Activated CD4-positive, alpha-beta T cell treated with anti-CD3 and anti-CD28 coated beads, Interleukin-2, amount 50 U/mL, for 24 hours (primary cell): ENCODE data around the gene VDAC1.
A peak's percentile ranks its signal among the peaks of the same experiment; 100 is the strongest.
"Not testable (repeated sequence)": the region's sequence is repeated elsewhere in the genome, so short reads cannot be mapped to it uniquely, and the experiment has no call there.

ENCODE experiments used
- DNase-seq, 2 donors: peaks; one replicate each; pipeline ENCODE4 v3.0.0-alpha.2; 2020; ENCODE audit warnings: low read depth in 1 of 2, low spot score in 1 of 2

VDAC1 gene

DNA sequence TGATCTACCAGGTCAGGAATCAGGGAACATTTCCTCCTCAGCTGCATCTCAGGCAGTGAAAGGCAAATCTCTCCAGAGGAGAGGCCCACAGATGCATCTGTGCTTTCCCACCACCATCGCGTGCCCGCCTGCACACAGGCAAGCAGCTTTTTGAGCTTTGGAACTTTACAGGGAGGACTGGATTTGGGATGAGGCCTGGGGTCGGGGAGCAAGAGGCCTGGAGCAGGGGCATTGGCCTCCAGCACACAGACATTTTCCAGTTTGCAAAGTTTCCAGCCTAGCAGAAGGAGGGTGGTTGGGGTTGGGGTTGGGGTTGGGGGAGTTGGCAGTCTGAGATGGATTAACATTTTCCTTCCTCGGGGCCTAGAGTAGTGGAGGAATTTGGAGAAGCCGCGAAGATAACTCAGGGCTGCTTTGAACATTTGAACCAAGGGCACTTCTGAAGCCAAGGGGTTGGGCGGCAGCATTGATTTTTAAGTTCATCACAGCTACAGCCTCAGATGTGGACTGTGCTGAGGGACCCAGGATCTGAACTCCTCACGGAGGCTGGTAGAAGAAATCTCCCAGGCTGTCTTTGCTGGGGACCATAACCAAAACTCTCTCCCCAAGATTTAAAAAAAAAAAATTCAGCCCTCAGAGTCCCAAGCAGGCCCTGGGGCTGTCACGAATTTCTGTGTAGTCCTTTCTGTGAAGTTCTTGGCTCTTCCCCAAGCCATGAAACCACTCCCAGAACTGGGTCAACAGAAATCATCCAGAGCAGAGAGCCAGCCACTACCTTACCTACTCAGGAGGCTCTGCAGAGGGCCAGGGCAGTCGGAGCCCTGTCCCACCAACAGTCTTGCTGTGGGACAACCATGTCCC is 61.9 kb downstream of the VDAC1 start:
- no peak for DNase-seq

DNA sequence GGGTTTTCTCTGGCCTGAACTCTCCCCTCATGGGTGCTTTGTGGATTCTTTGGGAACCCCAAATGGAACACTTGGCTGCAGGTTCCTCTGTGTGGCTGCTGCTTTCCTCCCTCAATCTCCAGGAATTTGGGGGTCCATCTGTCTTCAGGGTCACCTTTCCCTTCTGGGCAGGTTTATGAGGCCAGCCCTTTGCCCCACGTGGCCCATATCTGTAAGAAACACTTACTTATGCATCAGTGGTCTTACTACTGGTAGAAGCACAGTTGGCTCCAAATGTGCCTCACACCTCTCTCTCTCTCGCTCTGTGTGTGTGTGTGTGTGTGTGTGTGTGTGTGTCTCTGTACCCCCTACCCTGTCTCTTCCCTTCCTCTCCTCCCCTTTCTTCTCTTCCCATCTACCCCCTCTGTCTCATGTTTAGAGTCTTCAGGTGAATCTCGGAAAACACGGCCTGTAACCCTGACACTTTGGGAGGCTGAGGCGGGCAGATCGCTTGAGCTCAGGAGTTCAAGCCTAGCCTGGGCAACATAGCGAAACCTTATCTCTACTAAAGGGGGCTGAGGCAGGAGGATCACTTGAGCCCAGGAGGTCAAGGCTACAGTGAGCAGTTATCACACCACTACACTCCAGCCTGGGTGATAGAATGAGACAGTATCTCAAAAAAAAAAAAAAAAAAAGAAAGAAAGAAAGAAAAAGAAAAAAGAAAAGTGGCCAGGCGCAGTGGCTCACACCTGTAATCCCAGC is 63.1 kb downstream of the VDAC1 start:
- no peak for DNase-seq

DNA sequence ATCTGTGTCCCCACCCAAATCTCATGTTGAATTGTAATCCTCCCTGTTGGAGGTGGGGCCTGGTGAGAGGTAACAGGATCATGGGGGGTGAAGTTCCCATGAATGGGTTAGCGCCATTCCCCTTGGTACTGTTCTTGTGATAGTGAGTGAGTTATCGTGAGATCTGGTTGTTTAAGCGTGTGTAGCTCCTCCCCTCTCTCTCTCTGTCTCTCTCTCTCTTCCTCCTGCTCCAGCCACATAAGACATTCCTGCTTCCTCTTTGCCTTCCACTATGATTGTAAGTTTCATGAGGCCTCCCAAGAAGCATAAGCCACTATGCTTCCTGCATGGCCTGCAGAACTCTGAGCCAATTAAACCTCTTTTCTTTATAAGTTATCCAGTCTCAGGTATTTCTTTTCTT is 65.1 kb downstream of the VDAC1 start:
- DNase-seq, result no peak

GRCh38 chr5:133938929-133939328 is 65.8 kb downstream of the VDAC1 start:
- DNase-seq, result no peak

DNA sequence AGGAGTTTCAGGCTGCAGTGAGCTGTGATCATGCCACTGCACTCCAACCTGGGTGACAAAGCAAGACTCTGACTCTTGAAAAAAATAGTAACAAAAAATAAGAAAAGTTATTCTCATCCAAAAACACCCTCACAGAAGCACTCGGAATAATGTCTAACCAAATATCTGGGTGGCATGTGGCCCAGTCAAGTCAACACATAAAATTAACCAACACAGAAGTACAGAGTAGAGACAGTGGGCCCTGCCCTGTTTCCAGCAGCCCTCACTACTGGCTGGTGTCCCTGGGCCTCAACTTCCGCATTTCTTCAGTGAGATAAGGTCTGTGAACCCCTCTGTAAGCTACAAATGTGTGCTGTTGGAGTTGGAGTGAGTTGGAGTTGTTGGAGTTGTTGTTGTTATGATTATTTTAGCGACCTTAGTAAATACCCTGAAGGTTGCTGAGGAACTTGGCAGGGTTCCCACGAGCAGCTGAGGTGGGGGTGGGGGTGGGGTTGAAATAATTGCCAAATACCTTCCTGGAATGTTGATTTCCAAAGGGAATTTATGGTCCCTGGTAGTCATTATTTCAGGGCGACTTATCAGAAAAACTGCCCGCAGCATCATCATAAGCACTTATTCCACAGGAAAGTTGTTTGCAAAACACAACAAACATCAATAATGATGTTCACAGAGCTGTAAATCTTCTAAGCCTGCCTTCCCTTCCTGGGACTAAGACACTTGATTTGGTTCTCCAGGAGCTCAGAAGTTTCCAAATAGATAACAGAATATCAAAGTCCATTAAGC is 66.5 kb downstream of the VDAC1 start:
- no peak for DNase-seq

DNA sequence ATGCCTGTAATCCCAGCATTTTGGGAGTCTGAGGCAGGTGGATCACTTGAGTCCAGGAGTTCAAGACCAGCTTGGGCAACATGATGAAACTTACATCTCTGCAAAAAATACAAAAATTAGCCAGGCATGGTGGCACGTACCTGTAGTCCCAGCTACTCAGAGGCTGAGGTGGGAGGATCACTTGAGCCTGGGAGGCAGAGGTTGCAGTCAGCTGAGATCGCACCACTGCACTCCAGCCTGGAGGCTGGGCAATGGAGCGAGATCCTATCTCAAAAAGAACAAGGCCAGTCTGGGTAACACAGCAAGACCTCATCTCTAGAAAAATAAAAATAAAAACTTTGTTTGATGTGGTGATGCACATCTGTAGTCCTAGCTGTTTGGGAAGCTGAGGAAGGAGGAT is 67.1 kb downstream of the VDAC1 start:
- DNase-seq, result not testable (repeated sequence)

DNA sequence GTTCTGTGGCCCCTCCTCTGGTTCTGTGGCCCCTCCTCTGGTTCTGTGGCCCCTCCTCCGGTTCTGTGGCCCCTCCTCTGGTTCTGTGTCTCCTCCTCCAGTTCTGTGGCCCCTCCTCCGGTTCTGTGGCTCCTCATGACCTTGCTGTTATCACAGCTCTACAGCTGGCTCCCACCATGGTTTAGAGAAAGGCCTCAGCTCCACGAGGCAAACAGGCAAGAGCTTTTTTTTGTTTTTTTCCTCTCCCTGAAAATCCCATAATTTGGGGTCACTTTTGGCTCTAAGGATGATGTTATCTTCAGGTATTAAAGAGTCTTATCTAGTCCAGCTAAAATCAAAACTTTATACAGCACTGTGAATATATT is 68.1 kb downstream of the VDAC1 start:
- DNase-seq, result no peak

- DNase-seq, result not testable (repeated sequence)
Observed at GRCh38 chr5:133935991-133936650, 68.7 kb downstream of the VDAC1 start.

DNA sequence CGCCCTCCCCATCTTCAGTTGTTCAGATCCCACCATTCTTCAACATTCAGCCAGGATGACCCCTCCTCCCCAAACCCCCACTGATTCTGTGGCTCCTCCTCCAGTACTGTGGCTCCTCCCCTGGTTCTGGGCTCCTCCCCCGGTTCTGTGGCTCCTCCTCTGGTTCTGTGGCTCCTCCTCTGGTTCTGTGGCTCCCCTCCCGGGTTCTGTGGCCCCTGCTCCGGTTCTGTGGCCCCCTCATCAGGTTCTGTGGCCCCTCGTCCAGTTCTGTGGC is 69.2 kb downstream of the VDAC1 start:
- DNase-seq, result no peak

DNA sequence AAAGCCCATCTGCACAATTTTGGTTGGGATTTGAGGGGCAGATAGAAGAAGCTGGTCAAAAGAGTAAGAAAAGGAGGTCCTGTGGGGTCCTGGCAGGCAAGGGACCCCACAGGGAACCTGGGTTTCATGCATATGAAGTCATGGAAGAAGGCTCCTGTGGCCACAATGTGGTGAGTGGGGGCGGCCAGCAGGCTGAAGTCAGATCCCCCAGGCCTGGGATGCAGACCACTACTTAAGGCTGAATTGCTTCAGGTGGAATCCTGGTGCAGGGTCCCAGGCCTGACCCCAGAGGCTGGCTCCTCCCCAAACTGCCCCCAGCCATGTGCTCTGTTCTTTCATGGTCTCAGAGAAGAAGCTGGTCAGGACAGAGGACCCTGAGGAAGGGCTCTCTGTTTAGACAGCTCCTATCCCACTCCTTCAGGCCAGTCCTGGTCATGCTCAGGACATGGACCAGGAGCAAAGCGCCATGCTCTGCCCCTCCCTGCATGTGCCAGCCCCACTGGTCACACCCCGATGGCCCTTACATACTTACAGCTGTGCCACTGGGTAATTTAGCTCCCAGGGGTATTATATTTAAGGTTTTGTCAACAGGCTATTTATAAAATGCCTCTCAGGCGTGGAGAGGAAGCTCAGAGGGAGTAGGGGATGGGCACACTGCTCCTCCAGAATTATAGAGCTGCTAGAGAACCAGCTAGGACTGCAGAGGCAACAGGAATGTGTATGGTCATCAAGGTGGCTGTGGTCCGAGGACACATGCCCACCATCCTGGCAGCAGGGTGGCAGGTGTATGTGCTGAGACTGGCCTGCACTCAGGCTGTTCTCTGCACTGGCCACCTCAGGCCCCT is 69.7 kb downstream of the VDAC1 start:
- DNase-seq, result no peak

GRCh38 chr5:133934311-133934710 is 70.5 kb downstream of the VDAC1 start:
- no peak for DNase-seq

DNA sequence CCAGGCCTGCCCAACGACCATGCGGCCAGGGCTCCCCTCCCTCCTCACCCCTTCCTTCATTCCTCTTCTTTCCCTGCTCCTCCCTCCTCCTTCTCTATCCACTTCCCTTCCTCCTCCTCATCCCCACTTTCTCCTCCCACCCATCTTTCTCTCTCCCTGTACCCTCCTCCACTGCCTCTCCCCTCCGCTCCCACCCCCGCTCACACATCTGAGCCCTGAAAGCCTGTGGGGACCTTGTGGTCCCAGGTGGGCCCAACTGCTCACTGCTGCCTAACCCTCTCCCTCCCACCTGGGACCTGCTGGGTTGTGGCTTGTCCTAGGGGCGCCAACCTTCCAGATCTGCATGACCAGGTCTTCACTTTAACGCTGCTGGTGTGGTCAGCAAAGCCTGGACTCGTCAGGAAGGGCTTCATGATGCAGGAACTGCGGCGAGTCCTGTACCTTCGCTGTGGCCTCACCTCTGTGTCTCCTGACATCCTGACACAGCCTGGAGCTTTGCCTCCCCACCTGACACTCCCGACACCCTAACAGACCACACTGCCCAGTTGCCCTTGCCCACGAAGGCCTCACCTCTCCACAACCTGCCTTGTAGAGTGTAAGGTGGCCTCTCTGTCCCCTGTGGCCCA is 71.0 kb downstream of the VDAC1 start:
- no peak for DNase-seq

- no peak for DNase-seq
Observed at GRCh38 chr5:133933169-133933509, 71.6 kb downstream of the VDAC1 start.

GRCh38 chr5:133932441-133933168 is 72.2 kb downstream of the VDAC1 start:
- no peak for DNase-seq

- no peak for DNase-seq
Observed at GRCh38 chr5:133931546-133931945, 73.2 kb downstream of the VDAC1 start.

GRCh38 chr5:133930813-133931090 is 74.0 kb downstream of the VDAC1 start:
- no peak for DNase-seq

DNA sequence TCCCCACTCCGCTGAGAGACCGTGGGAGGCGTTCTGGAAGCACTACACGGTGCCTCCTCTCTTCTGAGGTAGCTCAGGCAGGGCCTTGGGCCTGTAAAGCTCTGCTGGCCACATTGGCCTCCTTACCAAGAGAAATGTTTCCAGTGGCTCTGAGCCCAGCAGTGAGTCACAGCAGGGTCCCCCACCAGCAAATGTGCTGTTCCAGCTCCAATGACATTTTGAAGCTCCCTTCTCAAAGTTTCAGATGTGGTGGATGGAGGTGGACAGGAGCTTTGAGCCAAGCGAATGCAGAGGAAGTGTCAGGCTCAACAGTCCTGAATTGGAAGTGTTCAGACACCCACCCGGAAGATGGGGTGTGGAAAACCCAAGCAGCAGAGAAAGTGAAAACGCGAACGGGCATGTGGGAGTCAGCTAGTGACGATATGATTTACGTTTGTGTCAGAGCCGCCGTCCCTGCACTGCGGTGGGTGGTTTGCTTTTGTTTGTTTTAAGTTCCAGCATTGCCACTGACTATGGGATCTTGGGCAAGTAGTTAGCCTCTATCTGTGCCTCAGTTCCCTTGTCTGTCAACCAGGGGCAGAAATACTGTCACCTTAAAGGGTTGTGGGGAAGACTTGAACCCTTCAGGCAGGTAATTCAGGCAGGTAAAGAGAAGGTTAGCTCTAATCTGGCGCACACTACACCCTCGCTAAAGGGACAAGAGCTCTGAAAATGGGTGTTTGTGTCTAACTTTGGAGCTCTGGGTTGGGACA is 74.5 kb downstream of the VDAC1 start:
- peak; percentile 55 to 73 for DNase-seq

DNA sequence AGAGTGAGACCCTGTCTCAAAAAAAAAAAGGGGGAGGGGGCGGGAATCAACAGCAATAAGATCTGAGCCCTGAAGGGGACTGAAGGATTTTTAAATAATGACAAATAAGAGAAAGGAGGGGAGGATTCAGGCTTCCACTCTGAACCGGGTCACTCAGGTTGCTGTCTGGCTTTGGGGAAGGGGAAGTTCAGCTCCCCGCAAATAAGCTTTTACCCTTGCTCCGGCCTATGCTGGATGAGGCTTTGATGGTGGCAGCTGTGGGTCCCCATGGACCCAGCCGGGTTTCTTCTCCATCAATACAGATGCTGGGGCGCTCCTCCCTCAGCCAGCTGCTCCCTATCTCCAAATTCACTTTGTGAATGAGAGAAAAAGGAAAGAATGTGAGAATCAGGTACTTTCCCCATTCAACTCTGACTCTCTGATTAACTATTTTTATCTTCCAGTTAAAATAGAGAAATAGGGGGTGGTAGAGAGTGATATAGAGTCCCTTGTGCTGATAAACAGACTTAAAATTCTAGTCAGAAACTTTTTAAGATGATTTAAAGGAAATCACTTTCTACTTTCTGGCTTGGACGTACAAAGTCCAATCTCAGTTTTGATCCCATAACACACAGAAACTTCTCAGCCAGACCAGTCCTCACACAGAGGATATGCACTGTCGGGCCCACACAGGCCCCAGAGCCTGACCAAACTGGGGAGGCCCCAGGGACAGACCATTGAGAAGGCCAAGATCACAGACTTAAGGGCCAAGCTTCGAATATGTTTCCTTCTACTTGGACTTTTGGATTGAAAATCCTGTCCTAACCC is 76.0 kb downstream of the VDAC1 start:
- no peak for DNase-seq
